GM12878 (cell line): ENCODE results near the gene LLPH. TPM values are rescaled to one million over a fixed set of nuclear protein-coding genes. Genes with fewer than 3 reads are reported as not detected.

Source experiments
- ATAC-seq: fragments of 200-7000 bp; cut with Tn5 transposase; 3 replicates; pipeline ENCODE4 v1.9.1; 2020; ENCODE audit warnings: mild to moderate bottlenecking, moderate library complexity
- BruUV-seq: library from RNA; stranded (reverse); fragments of 400-500 nt; replicated peaks from 2 replicates; lab custom pipeline; 2021; lab: Mats Ljungman, UMichigan
- CTCF ChIA-PET: fragments of 300-600 bp; sonication (Branson Sonifier 250); formaldehyde crosslinking; extraction: SDS; loops from one replicate; lab custom pipeline; 2021; ENCODE audit warnings: inconsistent platforms; lab: Yijun Ruan, JAX
- POLR2A ChIA-PET: fragments of 350-600 bp; formaldehyde crosslinking; extraction: SDS; loops from one replicate; lab custom pipeline; 2021; ENCODE audit warnings: inconsistent platforms; lab: Charles Lee
- RAD21 ChIA-PET: fragments of 300-600 bp; sonication (Branson Sonifier 250); formaldehyde crosslinking; loops from one replicate; lab custom pipeline; 2023; ENCODE audit warnings: antibody characterized with exemption; ENCODE audit not compliant: unreplicated experiment; lab: Charles Lee
- SMC1A ChIA-PET: fragments of 300-600 bp; sonication (Branson Sonifier 250); formaldehyde crosslinking; loops from one replicate; lab custom pipeline; 2023; ENCODE audit not compliant: unreplicated experiment, uncharacterized antibody; lab: Charles Lee
- DNase-seq: peaks from one replicate; pipeline ENCODE4 v3.0.0-alpha.2; 2011; ENCODE audit warnings: low read depth, low spot score
- FAIRE-seq: peaks from 3 replicates; lab custom pipeline; 2011; peaks lifted over from hg19 to GRCh38; lab: Jason Lieb, UNC
- H2AFZ ChIP-seq: 2 replicates; pipeline ENCODE4 v1.6.0; 2011; ENCODE audit warnings: low read depth, low read length, control low read depth; ENCODE audit not compliant: control insufficient read depth
- H3K27ac ChIP-seq: 2 replicates; pipeline ENCODE4 v1.5.1; 2011; ENCODE audit warnings: control low read depth; ENCODE audit not compliant: control insufficient read depth, insufficient read depth
- H3K27me3 ChIP-seq, 2 experiments: replicated peaks in 1 of 2; 2 replicates each; pipeline versions ENCODE4 v1.6.0 to v1.6.1; 2011; ENCODE audit warnings: low read length in 1 of 2; ENCODE audit not compliant: control insufficient read depth in 2 of 2, insufficient read depth in 2 of 2
- H3K36me3 ChIP-seq, 2 experiments: 2 replicates each; pipeline ENCODE4 v1.5.1; 2011; ENCODE audit warnings: low read length in 1 of 2; ENCODE audit not compliant: control insufficient read depth in 2 of 2, insufficient read depth in 2 of 2
- H3K4me1 ChIP-seq: 2 replicates; pipeline ENCODE4 v1.6.1; 2011; ENCODE audit warnings: mild to moderate bottlenecking, low read length, moderate library complexity, mixed read lengths; ENCODE audit not compliant: control insufficient read depth, insufficient read depth
- H3K4me2 ChIP-seq: 2 replicates; pipeline ENCODE4 v1.6.0; 2011; ENCODE audit warnings: control low read depth; ENCODE audit not compliant: control insufficient read depth, insufficient read depth
- H3K4me3 ChIP-seq: fragments of 200-600 bp; sonication (generic); 2 replicates; pipeline ENCODE4 v1.5.1; 2016
- H3K79me2 ChIP-seq: 2 replicates; pipeline ENCODE4 v1.6.0; 2011; ENCODE audit warnings: low read length; ENCODE audit not compliant: control insufficient read depth, insufficient read depth
- H3K9ac ChIP-seq: 2 replicates; pipeline ENCODE4 v1.8.0; 2011; ENCODE audit warnings: low read length, control low read depth, mixed read lengths; ENCODE audit not compliant: control insufficient read depth, insufficient read depth
- H3K9me3 ChIP-seq: replicated peaks from 3 replicates; pipeline ENCODE4 v1.5.1; 2011; ENCODE audit warnings: mild to moderate bottlenecking, low read length; ENCODE audit not compliant: control insufficient read depth, insufficient read depth
- H4K20me1 ChIP-seq: 2 replicates; pipeline ENCODE4 v1.6.0; 2011; ENCODE audit not compliant: control insufficient read depth, insufficient read depth
- CREB1 ChIP-seq: IDR thresholded peaks from 2 replicates; pipeline ENCODE4 v1.6.1; 2012; ENCODE audit warnings: low read depth, mild to moderate bottlenecking, inconsistent platforms
- CUX1 ChIP-seq: IDR thresholded peaks from 2 replicates; pipeline ENCODE4 v1.6.1; 2012; ENCODE audit warnings: improper control_type of control experiment, low read depth, low read length; ENCODE audit not compliant: insufficient replicate concordance
- IKZF1 ChIP-seq: fragments of 450-650 bp; conservative IDR thresholded peaks from 2 replicates; pipeline ENCODE4 v1.6.1; 2017; ENCODE audit warnings: antibody characterized with exemption, mild to moderate bottlenecking
- JUNB ChIP-seq: IDR thresholded peaks from 2 replicates; pipeline ENCODE4 v1.6.1; 2016; ENCODE audit warnings: antibody characterized with exemption, mild to moderate bottlenecking
- PAX5 ChIP-seq: IDR thresholded peaks from 2 replicates; pipeline ENCODE4 v1.6.1; 2011; ENCODE audit warnings: low read depth, low read length, borderline replicate concordance
- PBX3 ChIP-seq: IDR thresholded peaks from 2 replicates; pipeline ENCODE4 v1.6.1; 2011; ENCODE audit warnings: mild to moderate bottlenecking, low read depth, low read length, moderate library complexity; ENCODE audit not compliant: insufficient replicate concordance
- POLR2A ChIP-seq: IDR thresholded peaks from 2 replicates; pipeline ENCODE4 v1.6.1; 2011; ENCODE audit warnings: low read depth, mild to moderate bottlenecking, low read length
- POLR2AphosphoS2 ChIP-seq: IDR thresholded peaks from 2 replicates; pipeline ENCODE4 v1.6.1; 2011; ENCODE audit warnings: low read depth, mild to moderate bottlenecking, low read length, improper control_type of control experiment, moderate library complexity
- PRDM15 ChIP-seq: fragments of 450-650 bp; formaldehyde crosslinking; IDR thresholded peaks from 2 replicates; pipeline ENCODE4 v1.4.0; 2020; ENCODE audit warnings: mild to moderate bottlenecking, moderate library complexity
- RUNX3 ChIP-seq: IDR thresholded peaks from 2 replicates; pipeline ENCODE4 v1.6.1; 2012; ENCODE audit warnings: low read length, inconsistent platforms
- SMARCA5 ChIP-seq: fragments of 450-650 bp; IDR thresholded peaks from 2 replicates; pipeline ENCODE4 v1.6.1; 2017; ENCODE audit warnings: mild to moderate bottlenecking
- TAF1 ChIP-seq: IDR thresholded peaks from 2 replicates; pipeline ENCODE4 v1.6.1; 2011; ENCODE audit warnings: mild to moderate bottlenecking, low read depth, low read length, borderline replicate concordance
- TBL1XR1 ChIP-seq: IDR thresholded peaks from 2 replicates; pipeline ENCODE4 v1.6.1; 2012; ENCODE audit warnings: low read depth, low read length, improper control_type of control experiment
- WGBS: methylation state at CpG from one replicate; pipeline ENCODE4 v1.1.6; 2016; ENCODE audit warnings: low lambda C conversion rate; ENCODE audit not compliant: insufficient replicate concordance, insufficient coverage; ENCODE audit errors: missing lambda C conversion rate; 5-methylcytosine and 5-hydroxymethylcytosine counted together
- in situ Hi-C: fragments of 300-500 bp; cut with MboI; formaldehyde crosslinking; loops from 9 replicates; pipeline ENCODE4 v1.14.3; 2018; ENCODE audit warnings: mixed read lengths
- intact Hi-C: fragments of 100-400 bp; cut with micrococcal nuclease; formaldehyde crosslinking; loops from one replicate; pipeline ENCODE4 v1.14.2; 2022; ENCODE audit not compliant: unreplicated experiment
- polyA plus RNA-seq, 11 experiments: library from polyadenylated mRNA; depleted of rRNA in 4 of 11; unstranded in 6 of 11; stranded (reverse) in 5 of 11; fragments of >200 nt; fragmentation: Nextera tagmentation in 4 of 11; fragmentation: Illumina TruSeq in 1 of 11; extraction: Ambion mirVana in 4 of 11; extraction: Trizol in 1 of 11; gene quantifications; 1 replicate in 1 of 11; 2 replicates in 10 of 11; pipeline versions ENCODE4 v1.2.1 to v1.2.3, GENCODE V29; 2011 to 2016; ENCODE audit warnings: inconsistent platforms in 2 of 11, missing spikeins in 2 of 11, low read depth in 1 of 11
- total RNA-seq, 4 experiments: library from RNA; depleted of rRNA in 3 of 4; stranded (reverse); fragments of >200 nt in 3 of 4; fragmentation: Illumina TruSeq in 1 of 4; extraction: Trizol in 1 of 4; gene quantifications; 2 replicates each; pipeline versions ENCODE4 v1.2.1 to v1.2.3, GENCODE V29; 2013 to 2021

Gene LLPH
- total and polyA plus RNA-seq, 10 of the 15 experiments (the other 5 are each of a cell fraction or from before 2014, with no cell fraction given) = 15.2 to 107 (median 70.4) TPM

- TF ChIP-seq PRDM15 (CRISPR knock-in tag) (no peak), POLR2A (no peak), RUNX3 (peak; percentile 56), TAF1 (0 out of 2 replicates have a peak, but pooled peaks have one; percentile 14)
Observed at GRCh38 chr12:66072566-66072965, 58.0 kb downstream of the LLPH start (continued).

- SMC1A ChIA-PET = interaction anchor here (0.8 to 5.5 kb wide), 12 partner anchors 9 to 489 kb away, joined by 3 to 61 read pairs (median 5); no protein-coding TSS in a partner anchor
- H3K4me2 ChIP-seq = peak overlapping the region; percentile 3
- no peak for DNase-seq
- WGBS = 2% methylated on average over 2 of the region's 2 CpGs
- no peak overlapping the region for H3K4me3 ChIP-seq
- CTCF ChIA-PET = interaction anchor here (0.7 to 1.4 kb wide), 7 partner anchors 12 to 113 kb away, joined by 3 to 5 read pairs (median 3); no protein-coding TSS in a partner anchor
- H3K9me3 ChIP-seq = no peaks in the 10 kb centered on the region; the same call in 2 of the 3 replicates
- H3K79me2 ChIP-seq = no peaks in the 10 kb centered on the region
- ATAC-seq = peak; percentile 83
- intact Hi-C loops (loop anchor here (1.0 kb wide), 2 partner anchors 19 to 25 kb away; no protein-coding TSS in a partner anchor), in situ Hi-C loops (loop anchor here (10.0 kb wide), 1 partner anchor 317 kb away; no protein-coding TSS in a partner anchor)
- peak overlapping the region; percentile 45 for H3K9ac ChIP-seq
- H3K27me3 ChIP-seq = no peaks in the 10 kb centered on the region
- peak overlapping the region; percentile 45 for H2AFZ ChIP-seq
- FAIRE-seq = no peak
- RAD21 ChIA-PET = interaction anchor here (0.7 to 3.2 kb wide), 10 partner anchors 9 to 470 kb away, joined by 3 to 37 read pairs (median 4); no protein-coding TSS in a partner anchor
- no peaks in the 10 kb centered on the region for H3K36me3 ChIP-seq
- H4K20me1 ChIP-seq = no peaks in the 10 kb centered on the region
- POLR2A ChIA-PET = interaction anchor here (0.8 to 1.9 kb wide), 8 partner anchors 9 to 153 kb away, joined by 3 to 8 read pairs (median 4); no protein-coding TSS in a partner anchor
- peak overlapping the region; percentile 93 for H3K27ac ChIP-seq
- H3K4me1 ChIP-seq = peaks cover 24% of the 10 kb centered on the region
- TSS peak; percentile 73 for BruUV-seq
- TF ChIP-seq SMARCA5 = peak; percentile 66
- no peak for TF ChIP-seq PAX5
- TF ChIP-seq IKZF1 = peak; percentile 55; the same call in 1 of the 2 replicates
- no peak for TF ChIP-seq TBL1XR1
- TF ChIP-seq POLR2AphosphoS2 = no peak
- TF ChIP-seq JUNB = peak; percentile 4; the same call in 1 of the 2 replicates
- peak; percentile 62 for TF ChIP-seq CUX1
- TF ChIP-seq CREB1 = no peak
- TF ChIP-seq PBX3 = no peak
Observed at GRCh38 chr12:66072135-66072534, 58.4 kb downstream of the LLPH start.
